Measurements from ENCODE around the gene SLC6A8.
A peak's percentile ranks its signal among the peaks of the same experiment; 100 is the strongest.
"Not testable (repeated sequence)": the region's sequence is repeated elsewhere in the genome, so short reads cannot be mapped to it uniquely, and the experiment has no call there.

SLC6A8 gene

DNA sequence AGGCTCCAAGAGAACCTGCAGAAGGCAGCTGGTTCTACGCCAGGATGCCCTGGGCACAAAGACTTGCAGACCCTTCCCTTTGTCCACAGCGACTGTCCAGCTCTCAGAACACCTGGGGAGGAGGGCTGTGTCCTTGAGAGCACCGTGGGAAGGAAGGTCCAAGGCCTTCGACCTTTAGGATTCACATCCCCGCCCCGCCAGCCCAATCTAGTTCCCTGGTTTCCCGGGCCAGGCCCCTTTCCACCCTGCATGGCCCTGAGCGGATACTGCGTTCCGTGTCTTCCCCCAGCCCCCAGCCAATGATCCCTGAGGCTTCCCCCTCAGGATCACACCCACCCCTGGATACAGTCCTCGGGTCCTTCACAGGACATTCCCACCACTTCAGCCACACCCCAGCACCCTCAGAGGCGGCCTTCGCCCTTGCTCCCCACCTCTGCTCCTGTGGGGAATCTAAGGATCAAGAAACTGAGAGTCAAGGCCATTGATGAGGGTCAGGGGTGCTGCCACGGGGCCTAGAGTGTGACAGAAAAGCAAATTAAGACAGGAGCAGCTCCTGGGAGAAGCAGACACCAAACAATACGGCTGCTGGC lies 46.0 kb downstream of the SLC6A8 start:
- DNase-seq, result no peak

DNA sequence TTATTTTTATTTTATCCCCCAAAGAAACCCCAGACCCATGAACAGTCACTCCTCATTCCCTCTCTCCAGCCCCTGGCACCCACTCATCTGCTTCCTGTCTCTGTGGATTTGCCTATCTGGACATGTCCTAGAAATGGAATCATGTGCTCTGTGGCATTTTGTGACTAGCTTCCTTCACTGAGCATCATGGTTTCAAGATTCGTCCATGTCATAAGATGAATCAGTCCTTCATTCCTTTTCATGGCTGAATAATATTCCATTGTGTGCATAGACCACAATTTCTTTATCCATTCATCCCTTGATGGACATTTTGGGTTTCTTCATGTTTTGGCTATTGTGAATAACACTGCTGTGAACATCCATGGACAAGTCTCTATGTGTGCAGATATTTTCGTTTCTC lies 47.1 kb downstream of the SLC6A8 start:
- no peak for DNase-seq

DNA sequence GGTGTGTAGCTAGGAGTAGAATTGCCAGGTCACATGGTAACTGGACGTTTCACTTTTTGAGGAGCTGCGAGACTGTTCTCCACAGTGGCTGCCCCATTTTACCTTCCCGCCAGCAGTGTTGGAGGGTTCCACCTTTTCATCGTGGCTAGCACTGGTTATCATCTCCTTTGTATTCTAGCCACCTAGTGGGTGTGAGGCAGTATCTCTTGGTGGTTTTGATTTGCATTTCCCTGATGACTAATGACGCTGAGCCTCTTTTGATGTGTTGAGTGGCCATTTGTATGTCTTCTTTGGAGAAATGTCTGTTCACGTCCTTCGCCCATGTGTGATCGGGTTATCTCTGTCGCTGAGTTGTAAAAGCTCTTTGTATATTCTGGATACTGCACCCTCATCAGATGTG lies 47.5 kb downstream of the SLC6A8 start:
- no peak for DNase-seq

DNA sequence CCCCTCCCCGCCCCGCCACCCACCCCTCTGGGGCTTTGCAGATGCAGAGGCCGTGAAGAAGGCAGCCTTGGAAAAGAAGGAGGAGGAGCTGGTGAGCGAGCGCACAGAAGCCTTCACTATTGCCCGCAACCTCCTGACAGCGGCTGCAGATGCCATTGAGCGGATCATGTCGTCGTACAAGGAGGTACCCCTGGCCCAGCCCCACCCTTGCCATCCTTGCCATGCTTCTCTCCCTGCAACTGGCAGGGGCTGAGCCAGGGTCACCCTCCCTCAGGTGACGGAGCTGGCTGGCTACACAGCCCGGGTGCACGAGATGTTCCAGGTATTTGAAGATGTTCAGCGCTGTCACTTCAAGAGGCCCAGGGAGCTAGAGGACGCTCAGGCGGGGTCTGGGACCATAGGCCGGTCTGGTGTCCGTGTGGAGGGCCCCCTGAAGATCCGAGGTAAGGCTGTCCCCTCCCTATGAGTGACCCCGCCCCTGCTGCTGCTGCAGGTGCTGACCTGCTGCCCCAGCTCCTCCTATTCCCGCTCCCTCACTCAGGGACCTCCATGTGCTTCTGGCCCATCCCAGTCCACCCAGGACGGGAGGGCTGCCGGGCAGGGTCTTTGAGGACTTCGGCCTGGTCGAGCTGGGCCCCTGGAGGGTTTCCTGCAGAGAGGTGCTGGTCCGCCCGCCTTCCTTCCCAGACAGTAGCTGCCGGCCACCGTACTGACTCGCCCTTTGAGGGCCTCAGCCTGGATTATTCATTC lies 48.5 kb downstream of the SLC6A8 start:
- DNase-seq, result no peak

DNA sequence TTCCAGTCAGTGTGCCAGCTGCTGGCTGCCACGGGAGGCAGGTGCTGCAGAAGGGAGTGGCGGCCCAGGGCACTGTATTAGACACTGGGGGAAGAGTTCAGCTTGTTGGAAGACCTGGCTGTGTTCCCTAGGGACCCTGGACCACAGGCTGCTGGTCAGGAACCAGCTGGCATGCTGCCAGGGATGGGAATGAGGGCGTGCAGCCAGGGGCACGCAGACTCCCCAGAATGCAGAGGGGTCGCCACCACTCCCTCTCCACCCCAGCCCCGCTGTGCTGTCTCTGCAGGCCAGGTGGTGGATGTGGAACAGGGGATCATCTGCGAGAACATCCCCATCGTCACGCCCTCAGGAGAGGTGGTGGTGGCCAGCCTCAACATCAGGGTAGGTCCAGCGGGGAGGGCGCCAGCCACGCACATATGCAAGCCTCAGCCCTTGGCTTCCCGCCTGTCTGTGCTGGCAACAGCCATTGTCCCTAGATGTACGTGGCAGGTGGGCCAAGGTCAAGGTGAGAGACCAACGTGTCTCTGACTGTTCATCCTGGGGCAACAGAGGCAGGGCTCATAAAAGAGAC lies 49.2 kb downstream of the SLC6A8 start:
- no peak for DNase-seq

DNA sequence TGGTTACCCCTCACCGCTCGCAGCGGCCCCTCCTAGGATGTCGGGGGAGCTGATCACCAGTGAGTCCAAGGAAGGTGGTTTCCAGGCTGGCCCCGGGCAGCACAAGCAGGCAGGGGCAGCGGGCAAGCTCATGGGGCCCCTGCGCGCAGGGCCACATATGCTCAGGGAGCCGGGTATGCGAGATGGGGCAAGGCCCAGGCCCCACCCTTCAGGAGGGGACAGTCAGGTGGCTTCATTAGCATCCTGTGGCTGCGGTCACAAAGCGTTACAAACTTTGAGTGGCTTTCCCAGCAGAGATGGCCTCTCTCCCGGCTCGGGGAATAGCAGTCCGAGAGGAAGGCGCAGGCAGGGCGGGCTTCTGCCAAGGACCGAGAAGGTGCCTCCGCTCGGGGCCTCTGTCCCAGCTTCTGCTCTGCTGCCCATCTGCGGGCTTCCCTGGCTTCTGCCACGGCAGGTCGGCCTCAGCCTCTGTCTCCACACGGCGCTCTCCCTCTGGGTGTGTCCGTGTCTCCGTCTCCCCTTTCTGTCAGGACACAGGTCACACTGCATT lies 50.4 kb downstream of the SLC6A8 start:
- DNase-seq, result no peak

DNA sequence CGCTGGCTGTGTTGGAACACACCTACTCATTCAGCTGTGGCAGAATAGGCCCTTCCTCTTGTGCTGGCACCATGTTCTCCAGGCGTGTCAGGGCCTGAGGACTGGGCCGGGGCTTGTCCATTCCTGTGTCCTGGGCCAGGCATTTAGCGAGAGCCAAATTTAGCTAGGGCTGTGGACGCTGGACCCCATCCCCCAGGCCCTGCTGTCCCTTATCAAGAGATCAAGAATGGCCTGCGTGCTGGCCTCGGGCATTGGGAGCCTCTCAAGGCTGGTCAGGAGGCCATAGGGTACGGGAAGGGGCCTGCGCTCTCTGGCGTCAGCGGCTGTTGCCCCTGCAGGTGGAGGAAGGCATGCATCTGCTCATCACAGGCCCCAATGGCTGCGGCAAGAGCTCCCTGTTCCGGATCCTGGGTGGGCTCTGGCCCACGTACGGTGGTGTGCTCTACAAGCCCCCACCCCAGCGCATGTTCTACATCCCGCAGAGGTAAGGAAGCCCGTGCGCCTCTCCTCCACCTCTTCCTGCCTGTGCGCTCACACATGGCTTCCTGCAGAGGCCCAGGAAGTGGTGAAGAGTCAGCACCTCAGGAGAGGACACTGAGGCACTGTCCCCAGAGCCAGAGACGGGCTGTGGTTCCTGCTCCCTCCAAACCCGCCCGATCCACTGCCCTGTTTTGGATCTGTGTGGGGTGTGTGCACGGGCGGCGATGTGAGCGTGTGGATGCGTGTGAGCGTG lies 52.2 kb downstream of the SLC6A8 start:
- no peak for DNase-seq

DNA sequence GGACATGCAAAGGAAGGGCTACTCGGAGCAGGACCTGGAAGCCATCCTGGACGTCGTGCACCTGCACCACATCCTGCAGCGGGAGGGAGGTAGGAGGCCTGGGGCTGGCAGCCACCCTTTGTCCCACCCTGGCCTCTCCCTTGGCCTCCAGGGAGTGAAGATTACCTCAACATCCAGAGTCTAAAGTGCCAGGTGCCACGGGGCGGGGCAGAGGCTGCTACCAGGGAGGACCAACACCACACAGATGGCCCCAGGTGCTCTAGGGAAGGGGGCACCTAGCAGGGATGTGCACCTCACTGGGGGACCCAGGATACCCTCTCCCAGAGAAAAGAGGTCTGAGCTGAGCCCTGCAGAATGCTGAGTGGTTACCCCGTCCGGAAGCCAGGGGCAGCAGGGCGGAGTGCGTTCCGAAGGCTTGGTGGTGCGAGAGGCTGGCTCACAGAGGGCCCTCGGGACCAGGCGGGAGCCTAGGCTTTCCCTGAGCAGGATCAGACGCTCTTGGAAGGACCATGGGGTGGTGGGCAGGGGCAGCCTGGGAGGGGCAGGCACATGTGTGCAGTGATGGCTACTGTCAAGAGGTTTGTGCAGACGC lies 53.0 kb downstream of the SLC6A8 start:
- no peak for DNase-seq

DNA sequence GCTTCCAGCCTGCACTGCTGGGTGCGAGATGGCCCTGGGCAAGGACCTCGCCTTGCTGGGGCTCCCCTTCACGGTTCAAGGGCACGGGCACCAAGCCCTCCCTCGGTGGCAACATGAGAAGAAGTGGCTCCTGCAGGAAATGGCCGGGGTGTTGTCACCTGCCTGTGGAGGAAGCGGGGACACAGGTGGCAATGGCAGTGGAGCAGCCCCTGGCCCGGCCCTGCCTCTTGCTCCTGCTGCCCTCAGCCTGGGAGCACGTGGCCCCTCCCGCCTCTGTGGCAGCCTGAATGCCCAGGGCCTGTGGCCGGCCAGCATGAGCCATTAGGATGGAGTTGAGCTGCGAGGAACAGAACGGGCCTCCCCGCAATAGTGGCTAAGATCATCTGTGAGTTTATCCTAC lies 53.7 kb downstream of the SLC6A8 start:
- DNase-seq, result no peak

DNA sequence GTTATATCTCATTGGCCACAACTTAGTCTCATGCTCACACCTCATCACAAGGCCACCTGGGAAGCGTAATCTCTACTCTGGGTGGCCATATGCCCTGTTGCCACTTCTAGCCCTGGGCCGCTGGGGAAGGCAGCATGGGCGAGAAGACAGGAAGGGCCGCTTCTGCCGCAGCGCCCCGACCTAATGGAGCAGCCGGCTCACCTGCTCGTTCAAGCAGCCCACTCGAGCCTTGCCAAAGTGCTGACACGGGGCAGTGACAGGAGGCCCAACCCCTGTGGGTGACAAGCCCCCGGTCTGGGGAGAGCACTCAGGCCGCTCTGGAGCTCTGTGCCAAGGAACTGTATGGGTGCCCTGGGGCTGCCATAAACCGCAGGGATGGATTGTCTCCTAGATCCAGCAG lies 54.4 kb downstream of the SLC6A8 start:
- DNase-seq, result not testable (repeated sequence)

DNA sequence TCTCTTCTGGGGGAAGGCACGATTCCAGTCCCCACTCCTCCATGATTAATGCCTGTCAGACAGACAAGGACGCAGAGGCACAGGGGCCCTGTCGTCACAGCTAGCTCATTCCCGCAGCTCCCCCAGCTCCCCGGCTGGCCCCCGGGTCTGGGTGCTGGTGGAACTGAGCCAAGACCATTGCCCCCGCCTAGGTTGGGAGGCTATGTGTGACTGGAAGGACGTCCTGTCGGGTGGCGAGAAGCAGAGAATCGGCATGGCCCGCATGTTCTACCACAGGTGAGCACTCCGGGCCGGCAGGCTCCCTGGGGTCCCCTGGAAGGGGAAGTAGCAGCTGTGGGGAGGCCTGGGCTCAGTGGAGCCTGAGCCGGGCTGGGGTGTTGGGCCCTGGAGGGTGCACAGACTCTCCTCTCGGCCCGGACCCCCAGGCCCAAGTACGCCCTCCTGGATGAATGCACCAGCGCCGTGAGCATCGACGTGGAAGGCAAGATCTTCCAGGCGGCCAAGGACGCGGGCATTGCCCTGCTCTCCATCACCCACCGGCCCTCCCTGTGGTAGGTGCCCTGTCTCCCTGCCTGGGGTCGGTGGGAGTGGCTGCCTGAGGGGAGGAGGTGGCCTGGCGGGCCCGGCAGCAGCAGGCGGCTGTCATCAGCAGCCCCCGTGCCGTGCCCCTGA lies 55.2 kb downstream of the SLC6A8 start:
- DNase-seq, result not testable (repeated sequence)

DNA sequence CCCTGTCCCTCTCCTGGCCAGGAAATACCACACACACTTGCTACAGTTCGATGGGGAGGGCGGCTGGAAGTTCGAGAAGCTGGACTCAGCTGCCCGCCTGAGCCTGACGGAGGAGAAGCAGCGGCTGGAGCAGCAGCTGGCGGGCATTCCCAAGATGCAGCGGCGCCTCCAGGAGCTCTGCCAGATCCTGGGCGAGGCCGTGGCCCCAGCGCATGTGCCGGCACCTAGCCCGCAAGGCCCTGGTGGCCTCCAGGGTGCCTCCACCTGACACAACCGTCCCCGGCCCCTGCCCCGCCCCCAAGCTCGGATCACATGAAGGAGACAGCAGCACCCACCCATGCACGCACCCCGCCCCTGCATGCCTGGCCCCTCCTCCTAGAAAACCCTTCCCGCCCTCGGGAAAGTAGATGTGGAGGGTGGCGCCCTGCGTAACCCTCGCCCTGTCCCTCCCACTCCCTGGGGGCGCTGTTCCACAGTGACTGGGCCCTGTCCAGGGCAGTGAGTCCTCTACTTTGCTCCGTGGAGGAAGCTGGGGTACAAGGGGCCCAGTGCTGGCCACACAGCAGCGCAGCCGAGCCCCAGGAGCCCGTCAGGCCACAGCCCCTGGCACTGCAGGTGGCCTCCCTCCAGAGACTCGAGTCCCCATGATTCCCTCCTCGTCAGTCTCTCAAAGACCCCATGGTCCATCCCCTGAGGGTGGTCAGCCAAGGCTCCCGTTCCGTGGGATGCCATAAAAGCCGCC lies 55.9 kb downstream of the SLC6A8 start:
- peak; percentile 51 for DNase-seq

DNA sequence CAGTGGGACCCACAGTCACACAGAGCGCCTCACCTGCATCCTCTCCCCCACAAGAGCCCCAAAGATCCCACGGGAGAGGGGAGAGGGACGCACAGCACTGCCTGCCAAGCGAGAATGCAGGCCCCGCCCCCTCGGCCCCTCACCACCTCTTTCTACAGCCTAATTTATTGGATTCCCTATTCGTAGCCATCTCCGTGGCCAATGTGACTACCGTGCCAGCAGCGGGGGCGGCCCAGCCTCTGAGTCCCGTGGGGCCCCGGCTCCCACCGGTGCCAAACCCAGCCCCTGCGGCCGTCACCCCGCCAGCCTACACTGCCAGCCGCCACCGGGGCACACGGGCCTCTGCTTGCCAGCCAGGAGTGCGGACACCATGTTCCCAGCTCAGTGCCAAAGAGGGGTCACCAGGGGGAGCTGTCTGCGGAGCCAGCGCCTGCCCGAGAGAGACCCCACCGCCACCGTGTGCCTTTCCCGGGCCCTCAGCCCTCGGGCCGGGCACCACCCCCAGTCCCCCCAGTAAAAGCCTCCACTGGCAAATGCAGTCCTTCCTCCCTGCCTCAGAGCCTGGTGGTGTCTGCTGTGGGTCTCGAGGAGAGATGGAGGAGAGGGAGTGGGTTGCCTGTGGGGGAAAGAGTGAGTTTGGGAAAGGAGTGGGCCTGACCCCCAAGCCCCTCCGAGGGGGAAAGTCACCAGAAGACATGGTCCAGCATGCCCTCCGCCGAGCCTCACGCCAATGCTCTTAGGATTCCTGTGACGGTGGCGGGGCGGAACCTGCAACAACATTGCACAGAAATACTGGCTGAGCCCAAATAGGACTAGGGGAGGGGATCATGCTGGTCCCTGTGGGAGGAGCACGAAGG lies 56.7 kb downstream of the SLC6A8 start:
- DNase-seq, result peak; percentile 56

DNA sequence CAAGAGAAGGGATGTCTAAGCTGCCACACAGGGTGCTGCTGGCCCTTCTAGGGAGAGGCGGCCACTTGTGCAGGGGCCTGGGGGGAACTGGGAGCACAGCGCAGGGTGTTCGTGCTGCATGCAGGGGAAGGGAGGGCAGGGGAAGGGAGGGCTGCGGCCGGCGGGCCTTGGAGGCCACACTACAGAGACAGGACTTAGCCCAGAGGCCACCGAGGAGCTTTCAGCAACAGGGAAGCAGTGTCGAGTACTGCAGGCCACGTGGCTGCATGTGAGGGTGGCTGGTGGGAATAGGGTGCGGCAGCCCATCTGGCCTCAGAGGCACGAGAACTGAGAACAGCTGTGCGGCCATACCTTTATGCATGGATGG lies 57.3 kb downstream of the SLC6A8 start:
- not testable (repeated sequence) for DNase-seq
